T47D (cell line): Measurements from ENCODE around the gene LMBRD2.

Source experiments
- DNase-seq, 2 experiments: peaks; one replicate each; pipeline versions ENCODE4 v3.0.0 to v3.0.0-alpha.2; 2011 to 2012; ENCODE audit warnings: low read depth in 1 of 2, low spot score in 1 of 2
- JUND ChIP-seq: IDR thresholded peaks from 2 replicates; pipeline ENCODE4 v1.6.1; 2012; ENCODE audit warnings: low read depth
- in situ Hi-C: cut with HindIII; loops from 2 replicates; pipeline ENCODE4 v1.10.0; 2016; ENCODE audit warnings: low sequenced_read_pairs, low pct_unique_long_range_greater_than_20kb

LMBRD2 gene

GRCh38 chr5:36177154-36177553 is 25.5 kb upstream of the LMBRD2 start:
- no peak for DNase-seq
- in situ Hi-C loops = no loop called here
- no peak for TF ChIP-seq JUND

- DNase-seq = no peak
These were observed 23.4 kb upstream of the LMBRD2 start for GRCh38 chr5:36175043-36175442.

GRCh38 chr5:36174119-36174518 is 22.4 kb upstream of the LMBRD2 start:
- DNase-seq = no peak
- in situ Hi-C loops = no loop called here

More at GRCh38 chr5:36175043-36175442, 23.4 kb upstream of the LMBRD2 start:
- in situ Hi-C loops = no loop called here
- no peak for TF ChIP-seq JUND

GRCh38 chr5:36173426-36173825 is 21.7 kb upstream of the LMBRD2 start:
- in situ Hi-C loops = no loop called here
- TF ChIP-seq JUND = no peak
- no peak for DNase-seq

More at GRCh38 chr5:36174119-36174518, 22.4 kb upstream of the LMBRD2 start:
- TF ChIP-seq JUND = no peak

- TF ChIP-seq JUND = no peak
- no peak for DNase-seq
- in situ Hi-C loops = no loop called here
These were observed 20.9 kb upstream of the LMBRD2 start for GRCh38 chr5:36172599-36172998.

GRCh38 chr5:36170832-36171424 is 19.2 kb upstream of the LMBRD2 start:
- DNase-seq = no peak
- no peak for TF ChIP-seq JUND
- in situ Hi-C loops = no loop called here

GRCh38 chr5:36168737-36169136 is 17.1 kb upstream of the LMBRD2 start:
- in situ Hi-C loops = no loop called here
- DNase-seq = peak in 1 of 2 experiments; percentile 30
- no peak for TF ChIP-seq JUND

GRCh38 chr5:36164461-36164860 is 12.8 kb upstream of the LMBRD2 start:
- TF ChIP-seq JUND = no peak
- in situ Hi-C loops = no loop called here
- no peak for DNase-seq

- DNase-seq = no peak
- TF ChIP-seq JUND = no peak
- in situ Hi-C loops = no loop called here
These were observed 11.3 kb upstream of the LMBRD2 start for GRCh38 chr5:36162810-36163486.

- in situ Hi-C loops = no loop called here
These were observed 9.7 kb upstream of the LMBRD2 start for GRCh38 chr5:36161361-36161760.

GRCh38 chr5:36160617-36161016 is 8.9 kb upstream of the LMBRD2 start:
- in situ Hi-C loops = no loop called here
- DNase-seq = no peak
- no peak for TF ChIP-seq JUND

More at GRCh38 chr5:36161361-36161760, 9.7 kb upstream of the LMBRD2 start:
- no peak for DNase-seq
- TF ChIP-seq JUND = no peak

GRCh38 chr5:36158144-36158543 is 6.5 kb upstream of the LMBRD2 start:
- no peak for TF ChIP-seq JUND
- no peak for DNase-seq
- in situ Hi-C loops = no loop called here

- DNase-seq = no peak
- TF ChIP-seq JUND = no peak
- in situ Hi-C loops = no loop called here
These were observed 4.9 kb upstream of the LMBRD2 start for GRCh38 chr5:36156619-36157018.
